GM12874 (cell line): ENCODE results near the gene CYRIA.

ENCODE experiments used
- CTCF ChIP-seq: IDR thresholded peaks from 2 replicates; pipeline ENCODE4 v1.5.1; 2011; ENCODE audit warnings: low read depth, mild to moderate bottlenecking, control low read depth, low read length, moderate library complexity; ENCODE audit not compliant: insufficient read depth

CYRIA gene

GRCh38 chr2:16635791-16636699 lies 29.6 kb downstream of the CYRIA start:
- TF ChIP-seq CTCF = peak; percentile 10; the same call in 1 of the 2 replicates

- no peak for TF ChIP-seq CTCF
Observed at GRCh38 chr2:16633621-16634430, 31.8 kb downstream of the CYRIA start.

GRCh38 chr2:16632598-16632997 lies 33.0 kb downstream of the CYRIA start:
- TF ChIP-seq CTCF = no peak

- peak; percentile 37; the same call in 1 of the 2 replicates for TF ChIP-seq CTCF
Observed at GRCh38 chr2:16630463-16630862, 35.2 kb downstream of the CYRIA start.

GRCh38 chr2:16629770-16630169 lies 35.9 kb downstream of the CYRIA start:
- TF ChIP-seq CTCF = no peak

GRCh38 chr2:16629044-16629443 lies 36.6 kb downstream of the CYRIA start:
- TF ChIP-seq CTCF = no peak

GRCh38 chr2:16628314-16628713 lies 37.3 kb downstream of the CYRIA start:
- no peak for TF ChIP-seq CTCF
